Measurements from ENCODE around the gene OCIAD2.
"Not testable (repeated sequence)": the region's sequence is repeated elsewhere in the genome, so short reads cannot be mapped to it uniquely, and the experiment has no call there.

The OCIAD2 gene

GRCh38 chr4:48931459-48931858 is 24.9 kb upstream of the OCIAD2 start:
- no peak overlapping the region for H3K27ac ChIP-seq (ENCODE audit: low read depth, low read length)
- H3K9ac ChIP-seq (ENCODE audit: low read length): no peak overlapping the region
- H3K36me3 ChIP-seq (ENCODE audit: low read length): no peaks in the 10 kb centered on the region
- no peaks in the 10 kb centered on the region for H3K79me2 ChIP-seq (ENCODE audit: insufficient read depth, low read length)
- no peaks in the 10 kb centered on the region for H3K9me2 ChIP-seq (replicated peaks; ENCODE audit: insufficient read depth, low read length)
- no peak overlapping the region for H2AFZ ChIP-seq (ENCODE audit: low read depth, low read length, severe bottlenecking)
- no peak overlapping the region for H3K4me2 ChIP-seq (ENCODE audit: low read depth, low read length, poor library complexity, severe bottlenecking)
- H4K20me1 ChIP-seq (ENCODE audit: low read depth, low read length): no peaks in the 10 kb centered on the region
- no peaks in the 10 kb centered on the region for H3F3A ChIP-seq (ENCODE audit: insufficient read depth)
- TF ChIP-seq CTCF (IDR thresholded peaks at IDR 0.05; ENCODE audit: insufficient read depth, low read length, poor library complexity, severe bottlenecking): no peak
- TF ChIP-seq EZH2phosphoT487 (conservative IDR thresholded peaks at IDR 0.05; ENCODE audit: low read length): no peak
- H3K4me3 ChIP-seq (ENCODE audit: insufficient read depth, low read length, poor library complexity, severe bottlenecking): no peak overlapping the region
- H3K9me3 ChIP-seq (ENCODE audit: insufficient read depth, low read length): peaks cover 8% of the 10 kb centered on the region; the same call in 1 of the 2 replicates
- H3K27me3 ChIP-seq (ENCODE audit: low read length): no peaks in the 10 kb centered on the region

- TF ChIP-seq EZH2phosphoT487 (conservative IDR thresholded peaks at IDR 0.05; ENCODE audit: low read length): no peak
- no peak overlapping the region for H3K9ac ChIP-seq (ENCODE audit: low read length)
- no peaks in the 10 kb centered on the region for H3K36me3 ChIP-seq (ENCODE audit: low read length)
- H3K4me3 ChIP-seq (ENCODE audit: insufficient read depth, low read length, poor library complexity, severe bottlenecking): no peak overlapping the region
- H4K20me1 ChIP-seq (ENCODE audit: low read depth, low read length): no peaks in the 10 kb centered on the region
- H3K9me3 ChIP-seq (ENCODE audit: insufficient read depth, low read length): peaks cover 8% of the 10 kb centered on the region; the same call in 1 of the 2 replicates
- H3F3A ChIP-seq (ENCODE audit: insufficient read depth): no peaks in the 10 kb centered on the region
- no peaks in the 10 kb centered on the region for H3K79me2 ChIP-seq (ENCODE audit: insufficient read depth, low read length)
- no peaks in the 10 kb centered on the region for H3K9me2 ChIP-seq (replicated peaks; ENCODE audit: insufficient read depth, low read length)
- no peak overlapping the region for H3K4me2 ChIP-seq (ENCODE audit: low read depth, low read length, poor library complexity, severe bottlenecking)
- H3K27ac ChIP-seq (ENCODE audit: low read depth, low read length): no peak overlapping the region
- no peaks in the 10 kb centered on the region for H3K27me3 ChIP-seq (ENCODE audit: low read length)
- H2AFZ ChIP-seq (ENCODE audit: low read depth, low read length, severe bottlenecking): no peak overlapping the region
Observed at GRCh38 chr4:48930654-48931053, 24.1 kb upstream of the OCIAD2 start.

GRCh38 chr4:48924416-48924815 is 17.8 kb upstream of the OCIAD2 start:
- no peak overlapping the region for H3K4me2 ChIP-seq (ENCODE audit: low read depth, low read length, poor library complexity, severe bottlenecking)
- no peaks in the 10 kb centered on the region for H3K36me3 ChIP-seq (ENCODE audit: low read length)
- TF ChIP-seq CTCF (IDR thresholded peaks at IDR 0.05; ENCODE audit: insufficient read depth, low read length, poor library complexity, severe bottlenecking) (no peak), EZH2phosphoT487 (conservative IDR thresholded peaks at IDR 0.05; ENCODE audit: low read length) (no peak)
- no peak overlapping the region for H2AFZ ChIP-seq (ENCODE audit: low read depth, low read length, severe bottlenecking)
- H3K9me3 ChIP-seq (ENCODE audit: insufficient read depth, low read length): peaks cover 4% of the 10 kb centered on the region; the same call in 1 of the 2 replicates
- H3K9me2 ChIP-seq (replicated peaks; ENCODE audit: insufficient read depth, low read length): no peaks in the 10 kb centered on the region
- no peaks in the 10 kb centered on the region for H3F3A ChIP-seq (ENCODE audit: insufficient read depth)
- no peaks in the 10 kb centered on the region for H3K27me3 ChIP-seq (ENCODE audit: low read length)
- H3K4me3 ChIP-seq (ENCODE audit: insufficient read depth, low read length, poor library complexity, severe bottlenecking): no peak overlapping the region
- no peaks in the 10 kb centered on the region for H4K20me1 ChIP-seq (ENCODE audit: low read depth, low read length)
- H3K79me2 ChIP-seq (ENCODE audit: insufficient read depth, low read length): no peaks in the 10 kb centered on the region
- H3K27ac ChIP-seq (ENCODE audit: low read depth, low read length): no peak overlapping the region
- H3K9ac ChIP-seq (ENCODE audit: low read length): no peak overlapping the region

GRCh38 chr4:48923065-48923464 is 16.5 kb upstream of the OCIAD2 start:
- H3K9me2 ChIP-seq (replicated peaks; ENCODE audit: insufficient read depth, low read length); H3K36me3 ChIP-seq (ENCODE audit: low read length); H3F3A ChIP-seq (ENCODE audit: insufficient read depth); H3K79me2 ChIP-seq (ENCODE audit: insufficient read depth, low read length); H3K4me2 ChIP-seq (ENCODE audit: low read depth, low read length, poor library complexity, severe bottlenecking); H3K27me3 ChIP-seq (ENCODE audit: low read length); H3K9me3 ChIP-seq (ENCODE audit: insufficient read depth, low read length); H3K9ac ChIP-seq (ENCODE audit: low read length); H3K4me3 ChIP-seq (ENCODE audit: insufficient read depth, low read length, poor library complexity, severe bottlenecking); H2AFZ ChIP-seq (ENCODE audit: low read depth, low read length, severe bottlenecking); H4K20me1 ChIP-seq (ENCODE audit: low read depth, low read length); H3K27ac ChIP-seq (ENCODE audit: low read depth, low read length): not testable (repeated sequence)

All from SU-DHL-6 (cell line).